ENCODE results near the gene SPCS1.
A peak's percentile ranks its signal among the peaks of the same experiment; 100 is the strongest.

DNA sequence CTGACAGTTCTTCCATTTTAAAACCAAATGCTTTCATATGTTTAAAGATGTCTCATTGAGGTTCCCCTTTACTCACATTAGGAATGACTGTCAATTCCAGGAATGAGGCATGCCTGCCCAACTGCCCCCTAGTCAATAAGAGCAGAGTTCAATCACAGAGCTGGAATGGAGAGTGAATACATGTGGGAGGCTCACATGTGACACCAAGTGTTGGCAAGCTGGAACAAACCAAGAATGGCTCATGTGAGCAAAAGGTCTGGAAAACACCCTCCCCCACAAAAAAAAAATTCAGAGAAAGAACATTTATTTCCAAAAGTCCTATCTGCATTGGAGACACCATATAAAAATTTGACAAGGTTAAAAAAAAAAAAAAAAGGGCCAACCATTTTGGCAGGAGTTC lies 23.9 kb upstream of the SPCS1 start:
- no peak for TF ChIP-seq ZNF585B (tag by site-specific recombination; IDR thresholded peaks at IDR 0.05)
- TF ChIP-seq ZNF629 (tag by site-specific recombination; IDR thresholded peaks at IDR 0.05): no peak
- no peak for TF ChIP-seq ZNF600 (tag by site-specific recombination; IDR thresholded peaks at IDR 0.05)
- TF ChIP-seq, protein P1, sequence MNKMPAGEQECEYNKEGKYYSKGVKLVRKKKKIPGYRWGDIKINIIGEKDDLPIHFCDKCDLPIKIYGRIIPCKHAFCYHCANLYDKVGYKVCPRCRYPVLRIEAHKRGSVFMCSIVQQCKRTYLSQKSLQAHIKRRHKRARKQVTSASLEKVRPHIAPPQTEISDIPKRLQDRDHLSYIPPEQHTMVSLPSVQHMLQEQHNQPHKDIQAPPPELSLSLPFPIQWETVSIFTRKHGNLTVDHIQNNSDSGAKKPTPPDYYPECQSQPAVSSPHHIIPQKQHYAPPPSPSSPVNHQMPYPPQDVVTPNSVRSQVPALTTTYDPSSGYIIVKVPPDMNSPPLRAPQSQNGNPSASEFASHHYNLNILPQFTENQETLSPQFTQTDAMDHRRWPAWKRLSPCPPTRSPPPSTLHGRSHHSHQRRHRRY (tag by site-specific recombination; IDR thresholded peaks at IDR 0.05): no peak
- no peak for TF ChIP-seq ZNF555 (tag by site-specific recombination; conservative IDR thresholded peaks at IDR 0.05)
- TF ChIP-seq, protein P2, sequence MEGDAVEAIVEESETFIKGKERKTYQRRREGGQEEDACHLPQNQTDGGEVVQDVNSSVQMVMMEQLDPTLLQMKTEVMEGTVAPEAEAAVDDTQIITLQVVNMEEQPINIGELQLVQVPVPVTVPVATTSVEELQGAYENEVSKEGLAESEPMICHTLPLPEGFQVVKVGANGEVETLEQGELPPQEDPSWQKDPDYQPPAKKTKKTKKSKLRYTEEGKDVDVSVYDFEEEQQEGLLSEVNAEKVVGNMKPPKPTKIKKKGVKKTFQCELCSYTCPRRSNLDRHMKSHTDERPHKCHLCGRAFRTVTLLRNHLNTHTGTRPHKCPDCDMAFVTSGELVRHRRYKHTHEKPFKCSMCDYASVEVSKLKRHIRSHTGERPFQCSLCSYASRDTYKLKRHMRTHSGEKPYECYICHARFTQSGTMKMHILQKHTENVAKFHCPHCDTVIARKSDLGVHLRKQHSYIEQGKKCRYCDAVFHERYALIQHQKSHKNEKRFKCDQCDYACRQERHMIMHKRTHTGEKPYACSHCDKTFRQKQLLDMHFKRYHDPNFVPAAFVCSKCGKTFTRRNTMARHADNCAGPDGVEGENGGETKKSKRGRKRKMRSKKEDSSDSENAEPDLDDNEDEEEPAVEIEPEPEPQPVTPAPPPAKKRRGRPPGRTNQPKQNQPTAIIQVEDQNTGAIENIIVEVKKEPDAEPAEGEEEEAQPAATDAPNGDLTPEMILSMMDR (tag by site-specific recombination; IDR thresholded peaks at IDR 0.05): 0 out of 2 replicates have a peak, but pooled peaks have one; percentile 25
- TF ChIP-seq, protein P3, sequence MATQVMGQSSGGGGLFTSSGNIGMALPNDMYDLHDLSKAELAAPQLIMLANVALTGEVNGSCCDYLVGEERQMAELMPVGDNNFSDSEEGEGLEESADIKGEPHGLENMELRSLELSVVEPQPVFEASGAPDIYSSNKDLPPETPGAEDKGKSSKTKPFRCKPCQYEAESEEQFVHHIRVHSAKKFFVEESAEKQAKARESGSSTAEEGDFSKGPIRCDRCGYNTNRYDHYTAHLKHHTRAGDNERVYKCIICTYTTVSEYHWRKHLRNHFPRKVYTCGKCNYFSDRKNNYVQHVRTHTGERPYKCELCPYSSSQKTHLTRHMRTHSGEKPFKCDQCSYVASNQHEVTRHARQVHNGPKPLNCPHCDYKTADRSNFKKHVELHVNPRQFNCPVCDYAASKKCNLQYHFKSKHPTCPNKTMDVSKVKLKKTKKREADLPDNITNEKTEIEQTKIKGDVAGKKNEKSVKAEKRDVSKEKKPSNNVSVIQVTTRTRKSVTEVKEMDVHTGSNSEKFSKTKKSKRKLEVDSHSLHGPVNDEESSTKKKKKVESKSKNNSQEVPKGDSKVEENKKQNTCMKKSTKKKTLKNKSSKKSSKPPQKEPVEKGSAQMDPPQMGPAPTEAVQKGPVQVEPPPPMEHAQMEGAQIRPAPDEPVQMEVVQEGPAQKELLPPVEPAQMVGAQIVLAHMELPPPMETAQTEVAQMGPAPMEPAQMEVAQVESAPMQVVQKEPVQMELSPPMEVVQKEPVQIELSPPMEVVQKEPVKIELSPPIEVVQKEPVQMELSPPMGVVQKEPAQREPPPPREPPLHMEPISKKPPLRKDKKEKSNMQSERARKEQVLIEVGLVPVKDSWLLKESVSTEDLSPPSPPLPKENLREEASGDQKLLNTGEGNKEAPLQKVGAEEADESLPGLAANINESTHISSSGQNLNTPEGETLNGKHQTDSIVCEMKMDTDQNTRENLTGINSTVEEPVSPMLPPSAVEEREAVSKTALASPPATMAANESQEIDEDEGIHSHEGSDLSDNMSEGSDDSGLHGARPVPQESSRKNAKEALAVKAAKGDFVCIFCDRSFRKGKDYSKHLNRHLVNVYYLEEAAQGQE (tag by site-specific recombination; IDR thresholded peaks at IDR 0.05): no peak
- no peak for TF ChIP-seq ZBTB1 (tag by site-specific recombination; IDR thresholded peaks at IDR 0.05)
- TF ChIP-seq, protein P4, sequence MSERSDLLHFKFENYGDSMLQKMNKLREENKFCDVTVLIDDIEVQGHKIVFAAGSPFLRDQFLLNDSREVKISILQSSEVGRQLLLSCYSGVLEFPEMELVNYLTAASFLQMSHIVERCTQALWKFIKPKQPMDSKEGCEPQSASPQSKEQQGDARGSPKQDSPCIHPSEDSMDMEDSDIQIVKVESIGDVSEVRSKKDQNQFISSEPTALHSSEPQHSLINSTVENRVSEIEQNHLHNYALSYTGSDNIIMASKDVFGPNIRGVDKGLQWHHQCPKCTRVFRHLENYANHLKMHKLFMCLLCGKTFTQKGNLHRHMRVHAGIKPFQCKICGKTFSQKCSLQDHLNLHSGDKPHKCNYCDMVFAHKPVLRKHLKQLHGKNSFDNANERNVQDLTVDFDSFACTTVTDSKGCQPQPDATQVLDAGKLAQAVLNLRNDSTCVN (tag by site-specific recombination; optimal IDR thresholded peaks at IDR 0.05): no peak
- no peak for TF ChIP-seq ZNF768 (tag by site-specific recombination; IDR thresholded peaks at IDR 0.05)

Data from HEK293 (cell line).